ENCODE results near the gene RAB11FIP5. TPM values are rescaled to one million over a fixed set of nuclear protein-coding genes. Genes with fewer than 3 reads are reported as not detected.
A peak's percentile ranks its signal among the peaks of the same experiment; 100 is the strongest.

The RAB11FIP5 gene
- total and polyA plus RNA-seq, 9 of the 15 experiments (the other 6 are each of a cell fraction or from before 2014, with no cell fraction given): 1.7 to 14.4 (median 6.4) TPM

DNA sequence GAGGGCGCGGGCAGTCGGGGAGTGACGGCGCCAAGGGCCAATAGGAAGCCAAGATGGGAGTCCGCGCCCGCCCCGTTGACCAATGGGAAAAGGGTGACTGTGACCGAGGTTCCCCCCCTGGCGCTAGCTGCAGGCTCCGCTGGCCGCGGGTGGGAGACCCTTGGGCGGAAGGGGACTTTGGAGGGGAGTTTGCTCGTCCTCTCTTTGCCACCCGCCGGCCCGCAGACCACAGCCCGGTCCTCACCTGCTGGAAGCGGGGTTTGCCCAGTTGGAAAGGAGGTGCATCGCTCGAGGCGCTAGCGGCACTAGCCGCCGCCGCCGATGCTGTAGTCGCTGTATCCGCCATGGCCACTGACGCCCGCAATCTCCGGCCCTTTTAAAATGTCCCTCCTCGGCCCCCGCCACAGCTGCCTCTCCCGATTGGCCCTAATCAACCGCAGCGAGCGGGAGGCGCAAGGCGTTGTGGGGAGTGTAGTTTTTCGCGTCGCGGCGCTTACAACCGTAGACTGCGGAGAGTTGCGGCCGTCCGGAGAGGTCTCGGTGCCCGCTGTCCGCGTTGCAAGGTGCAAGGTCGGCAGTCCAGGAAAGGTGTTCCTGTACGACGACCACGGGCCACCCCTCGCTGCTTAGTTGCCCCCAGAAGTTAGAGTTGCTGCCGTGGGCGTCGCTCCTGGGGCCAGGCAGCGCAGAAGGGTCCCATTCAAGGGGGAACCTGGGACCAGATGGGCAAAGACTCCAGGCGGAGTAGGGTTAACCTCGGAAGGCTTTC lies 41.2 kb downstream of the RAB11FIP5 start, which contains the start of gene SFXN5 (continued):
- TF ChIP-seq PBX2 (CRISPR knock-in tag; IDR thresholded peaks at IDR 0.05; ENCODE audit: low read depth): peak; percentile 99
- peak; percentile 98 for TF ChIP-seq PBX2 (tag; conservative IDR thresholded peaks at IDR 0.05; ENCODE audit: low read depth)
- no peak for TF ChIP-seq CCAR2 (IDR thresholded peaks at IDR 0.05; ENCODE audit: low read depth, low read length)
- TF ChIP-seq ZFX (CRISPR knock-in tag; IDR thresholded peaks at IDR 0.05): peak; percentile 31
- TF ChIP-seq, protein P1, sequence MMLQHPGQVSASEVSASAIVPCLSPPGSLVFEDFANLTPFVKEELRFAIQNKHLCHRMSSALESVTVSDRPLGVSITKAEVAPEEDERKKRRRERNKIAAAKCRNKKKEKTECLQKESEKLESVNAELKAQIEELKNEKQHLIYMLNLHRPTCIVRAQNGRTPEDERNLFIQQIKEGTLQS (IDR thresholded peaks at IDR 0.05): no peak
- TF ChIP-seq, protein P1 (CRISPR knock-in tag; conservative IDR thresholded peaks at IDR 0.05): 0 out of 2 replicates have a peak, but pooled peaks have one; percentile 28
- peak in 1 of 2 experiments; percentile 62; a peak in 1 of 4 replicates for TF ChIP-seq SRF (CRISPR knock-in tag; IDR thresholded peaks at IDR 0.05)
- TF ChIP-seq ZNF197 (CRISPR knock-in tag; IDR thresholded peaks at IDR 0.05; ENCODE audit: low read depth): no peak
- 0 out of 2 replicates have a peak, but pooled peaks have one; percentile 16 for TF ChIP-seq XRCC5 (IDR thresholded peaks at IDR 0.05; ENCODE audit: low read depth, low read length)
- peak; percentile 71 for TF ChIP-seq SAP30 (IDR thresholded peaks at IDR 0.05; ENCODE audit: borderline replicate concordance, insufficient read depth, low read depth, low read length, poor library complexity, severe bottlenecking)
- TF ChIP-seq PREB (CRISPR knock-in tag; IDR thresholded peaks at IDR 0.05): no peak
- peak; percentile 63 for TF ChIP-seq TAF1 (IDR thresholded peaks at IDR 0.05; ENCODE audit: control insufficient read depth, extremely low read depth, insufficient read depth, low read length, severe bottlenecking)
- TF ChIP-seq PPARD (CRISPR knock-in tag; IDR thresholded peaks at IDR 0.05): no peak
- TF ChIP-seq, protein P2, sequence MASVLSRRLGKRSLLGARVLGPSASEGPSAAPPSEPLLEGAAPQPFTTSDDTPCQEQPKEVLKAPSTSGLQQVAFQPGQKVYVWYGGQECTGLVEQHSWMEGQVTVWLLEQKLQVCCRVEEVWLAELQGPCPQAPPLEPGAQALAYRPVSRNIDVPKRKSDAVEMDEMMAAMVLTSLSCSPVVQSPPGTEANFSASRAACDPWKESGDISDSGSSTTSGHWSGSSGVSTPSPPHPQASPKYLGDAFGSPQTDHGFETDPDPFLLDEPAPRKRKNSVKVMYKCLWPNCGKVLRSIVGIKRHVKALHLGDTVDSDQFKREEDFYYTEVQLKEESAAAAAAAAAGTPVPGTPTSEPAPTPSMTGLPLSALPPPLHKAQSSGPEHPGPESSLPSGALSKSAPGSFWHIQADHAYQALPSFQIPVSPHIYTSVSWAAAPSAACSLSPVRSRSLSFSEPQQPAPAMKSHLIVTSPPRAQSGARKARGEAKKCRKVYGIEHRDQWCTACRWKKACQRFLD (CRISPR knock-in tag; IDR thresholded peaks at IDR 0.05): no peak
- TF ChIP-seq NCOA2 (IDR thresholded peaks at IDR 0.05; ENCODE audit: partially characterized antibody in 2 of 2): no peak
- no peak for TF ChIP-seq FOXA1 (IDR thresholded peaks at IDR 0.05; ENCODE audit: borderline replicate concordance)
- TF ChIP-seq FUS (optimal IDR thresholded peaks at IDR 0.05; ENCODE audit: low read depth, low read length): no peak
- TF ChIP-seq CREB1 (IDR thresholded peaks at IDR 0.05): peak; percentile 39
- 0 out of 2 replicates have a peak, but pooled peaks have one; percentile 57 for TF ChIP-seq CREB1 (CRISPR knock-in tag; IDR thresholded peaks at IDR 0.05)
- TF ChIP-seq DDX20 (tag; IDR thresholded peaks at IDR 0.05; ENCODE audit: low read depth): no peak
- no peak for TF ChIP-seq SREBF2 (CRISPR knock-in tag; IDR thresholded peaks at IDR 0.05)
